ENCODE data around the gene COL6A2. TPM values are rescaled to one million over a fixed set of nuclear protein-coding genes. Genes with fewer than 3 reads are reported as not detected.

Gene COL6A2
- total RNA-seq, 1 experiment from 2014 or later = 87.0 TPM

DNA sequence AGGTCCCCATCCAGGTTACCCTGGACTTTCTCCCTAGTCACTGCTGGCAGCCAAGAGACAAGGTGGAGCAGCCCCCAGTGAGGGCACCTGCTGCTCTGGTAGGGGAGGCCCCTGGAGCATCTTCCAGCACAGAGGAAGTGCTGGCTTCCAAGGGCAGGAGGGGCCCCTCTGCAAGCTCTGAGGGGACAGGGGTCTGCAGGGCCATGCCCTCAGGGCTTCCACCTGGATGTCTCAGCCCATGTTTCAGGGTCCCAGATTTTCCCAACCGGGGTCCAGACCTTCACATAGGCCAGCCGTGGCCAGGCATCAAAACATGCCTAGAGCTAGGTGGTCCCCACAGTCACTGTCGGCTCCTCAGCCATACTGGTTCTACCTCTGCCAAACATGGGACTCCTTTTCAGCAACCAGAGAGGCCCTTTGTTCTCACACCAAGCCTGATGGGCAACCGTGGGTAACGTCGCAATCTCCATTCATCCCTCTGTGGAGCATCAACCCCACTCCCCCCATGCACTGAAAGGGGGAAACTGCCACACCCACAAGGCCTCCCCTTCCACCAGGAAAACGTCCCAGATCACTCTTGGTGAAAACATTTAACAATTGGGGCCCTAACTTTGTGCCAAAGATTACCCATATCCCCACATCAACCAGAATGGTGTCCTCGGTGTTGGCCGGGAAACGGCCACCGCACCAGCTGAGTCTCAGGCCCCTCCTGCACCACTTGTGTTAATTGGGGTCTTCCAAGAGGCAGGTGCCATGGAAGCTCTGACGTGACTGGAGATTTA, 1.9 kb upstream of the COL6A2 start:
- intact Hi-C loops (cut with micrococcal nuclease) = no loop called here
- ATAC-seq (no peak), DNase-seq (ENCODE audit: low read depth, low spot score) (no peak)
- no TSS peak for BruUV-seq (replicated peaks)
- no peaks in the 10 kb centered on the region for H4K20me1 ChIP-seq (ENCODE audit: insufficient read depth)
- no peaks in the 10 kb centered on the region for H3K79me2 ChIP-seq (ENCODE audit: insufficient read depth, low read length)
- ChIA-PET POLR2A (no interaction called here), CTCF (no interaction called here), RAD21 (ENCODE audit: low non-redundant PET in 1 of 2, low total read pairs in 2 of 2, uncharacterized antibody in 2 of 2, unreplicated experiment in 2 of 2) (no interaction called here)
- H3K27me3 ChIP-seq (ENCODE audit: insufficient read depth, low read length) = no peaks in the 10 kb centered on the region
- no peak overlapping the region for H3K9ac ChIP-seq (ENCODE audit: low read length)
- no peak overlapping the region for H2AFZ ChIP-seq (ENCODE audit: low read depth, low read length, poor library complexity, severe bottlenecking)
- no peaks in the 10 kb centered on the region for H3K36me3 ChIP-seq (ENCODE audit: control insufficient read depth in 1 of 2, insufficient read depth in 2 of 2, low read length in 2 of 2)
- no peak overlapping the region for H3K27ac ChIP-seq (ENCODE audit: low read depth, low read length)
- no peaks in the 10 kb centered on the region for H3K9me2 ChIP-seq (ENCODE audit: insufficient read depth)
- H3K4me2 ChIP-seq (ENCODE audit: low read length) = no peak overlapping the region
- no peak overlapping the region for H3K4me3 ChIP-seq (replicated peaks in 1 of 2; ENCODE audit: low read depth in 1 of 2, low read length in 2 of 2)
- H3K4me1 ChIP-seq (ENCODE audit: control insufficient read depth in 1 of 2, insufficient read depth in 2 of 2, low read length in 2 of 2) = peaks cover 6 to 13% of the 10 kb centered on the region in 2 experiments; a peak in 3 of 4 replicates
- H3K9me3 ChIP-seq (ENCODE audit: control insufficient read depth in 1 of 2, insufficient read depth in 1 of 2, low read depth in 1 of 2, low read length in 2 of 2) = no peaks in the 10 kb centered on the region
- TF ChIP-seq, protein P1, sequence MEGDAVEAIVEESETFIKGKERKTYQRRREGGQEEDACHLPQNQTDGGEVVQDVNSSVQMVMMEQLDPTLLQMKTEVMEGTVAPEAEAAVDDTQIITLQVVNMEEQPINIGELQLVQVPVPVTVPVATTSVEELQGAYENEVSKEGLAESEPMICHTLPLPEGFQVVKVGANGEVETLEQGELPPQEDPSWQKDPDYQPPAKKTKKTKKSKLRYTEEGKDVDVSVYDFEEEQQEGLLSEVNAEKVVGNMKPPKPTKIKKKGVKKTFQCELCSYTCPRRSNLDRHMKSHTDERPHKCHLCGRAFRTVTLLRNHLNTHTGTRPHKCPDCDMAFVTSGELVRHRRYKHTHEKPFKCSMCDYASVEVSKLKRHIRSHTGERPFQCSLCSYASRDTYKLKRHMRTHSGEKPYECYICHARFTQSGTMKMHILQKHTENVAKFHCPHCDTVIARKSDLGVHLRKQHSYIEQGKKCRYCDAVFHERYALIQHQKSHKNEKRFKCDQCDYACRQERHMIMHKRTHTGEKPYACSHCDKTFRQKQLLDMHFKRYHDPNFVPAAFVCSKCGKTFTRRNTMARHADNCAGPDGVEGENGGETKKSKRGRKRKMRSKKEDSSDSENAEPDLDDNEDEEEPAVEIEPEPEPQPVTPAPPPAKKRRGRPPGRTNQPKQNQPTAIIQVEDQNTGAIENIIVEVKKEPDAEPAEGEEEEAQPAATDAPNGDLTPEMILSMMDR (IDR thresholded peaks at IDR 0.05 in 2 of 3, conservative IDR thresholded peaks at IDR 0.05 in 1 of 3; ENCODE audit: borderline replicate concordance in 1 of 3, insufficient read depth in 1 of 3, low read depth in 2 of 3, low read length in 2 of 3) = no peak
- no peak for TF ChIP-seq POLR2AphosphoS5 (IDR thresholded peaks at IDR 0.05; ENCODE audit: low read depth, low read length)
- TF ChIP-seq ZNF274 (IDR thresholded peaks at IDR 0.05; ENCODE audit: low read depth, low read length) = no peak
- no peak for TF ChIP-seq EZH2phosphoT487 (IDR thresholded peaks at IDR 0.05; ENCODE audit: borderline replicate concordance)
- no peak for TF ChIP-seq REST (IDR thresholded peaks at IDR 0.05; ENCODE audit: low read depth)
- no peak for TF ChIP-seq EGR1 (IDR thresholded peaks at IDR 0.05; ENCODE audit: low read depth)
- TF ChIP-seq CEBPB (IDR thresholded peaks at IDR 0.05; ENCODE audit: low read depth) = no peak
- TF ChIP-seq TCF7L2 (IDR thresholded peaks at IDR 0.05; ENCODE audit: borderline replicate concordance, extremely low read depth, insufficient read depth, insufficient read length) = no peak
- no peak for TF ChIP-seq SP1 (IDR thresholded peaks at IDR 0.05; ENCODE audit: low read depth)
- no peak for TF ChIP-seq CBX3 (IDR thresholded peaks at IDR 0.05; ENCODE audit: low read depth)
- TF ChIP-seq ZBTB33 (IDR thresholded peaks at IDR 0.05; ENCODE audit: extremely low read depth, insufficient replicate concordance, low read length) = no peak
- TF ChIP-seq ATF3 (IDR thresholded peaks at IDR 0.05) = no peak

All from HCT116 (cell line).